ENCODE data around the gene UBTD1.
A peak's percentile ranks its signal among the peaks of the same experiment; 100 is the strongest.

UBTD1 gene

DNA sequence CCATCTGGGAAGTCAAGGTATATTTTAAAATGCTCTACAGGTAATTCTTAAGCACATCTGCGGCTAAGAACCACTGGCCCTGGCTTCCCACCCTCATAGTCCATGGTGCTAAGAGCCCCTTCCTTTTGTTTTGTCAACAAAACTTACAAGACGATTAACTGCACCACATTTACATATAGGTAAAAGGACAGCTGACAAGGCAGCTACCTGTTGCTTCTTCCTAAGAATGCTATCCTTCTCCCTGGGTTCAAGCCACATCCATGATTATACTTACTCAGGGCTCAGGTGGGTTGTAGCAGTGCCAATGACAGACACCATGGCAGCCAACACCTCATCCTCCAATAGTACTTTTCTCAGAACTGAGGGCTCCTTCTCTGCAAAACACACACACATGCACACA, 36.4 kb upstream of the UBTD1 start:
- no peak for ATAC-seq (ENCODE audit: low read depth)
- H3K4me3 ChIP-seq (ENCODE audit: severe bottlenecking), result no peak overlapping the region
- peaks cover 5% of the 10 kb centered on the region for H3K4me1 ChIP-seq (ENCODE audit: insufficient read depth, poor library complexity, severe bottlenecking)
- H3K27ac ChIP-seq (ENCODE audit: poor library complexity, severe bottlenecking), result no peak overlapping the region
- no peaks in the 10 kb centered on the region for H3K27me3 ChIP-seq (ENCODE audit: insufficient read depth, poor library complexity, severe bottlenecking)
- TF ChIP-seq, protein P1, sequence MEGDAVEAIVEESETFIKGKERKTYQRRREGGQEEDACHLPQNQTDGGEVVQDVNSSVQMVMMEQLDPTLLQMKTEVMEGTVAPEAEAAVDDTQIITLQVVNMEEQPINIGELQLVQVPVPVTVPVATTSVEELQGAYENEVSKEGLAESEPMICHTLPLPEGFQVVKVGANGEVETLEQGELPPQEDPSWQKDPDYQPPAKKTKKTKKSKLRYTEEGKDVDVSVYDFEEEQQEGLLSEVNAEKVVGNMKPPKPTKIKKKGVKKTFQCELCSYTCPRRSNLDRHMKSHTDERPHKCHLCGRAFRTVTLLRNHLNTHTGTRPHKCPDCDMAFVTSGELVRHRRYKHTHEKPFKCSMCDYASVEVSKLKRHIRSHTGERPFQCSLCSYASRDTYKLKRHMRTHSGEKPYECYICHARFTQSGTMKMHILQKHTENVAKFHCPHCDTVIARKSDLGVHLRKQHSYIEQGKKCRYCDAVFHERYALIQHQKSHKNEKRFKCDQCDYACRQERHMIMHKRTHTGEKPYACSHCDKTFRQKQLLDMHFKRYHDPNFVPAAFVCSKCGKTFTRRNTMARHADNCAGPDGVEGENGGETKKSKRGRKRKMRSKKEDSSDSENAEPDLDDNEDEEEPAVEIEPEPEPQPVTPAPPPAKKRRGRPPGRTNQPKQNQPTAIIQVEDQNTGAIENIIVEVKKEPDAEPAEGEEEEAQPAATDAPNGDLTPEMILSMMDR (IDR thresholded peaks at IDR 0.05; ENCODE audit: poor library complexity, severe bottlenecking), result no peak
- H3K9me3 ChIP-seq (ENCODE audit: severe bottlenecking), result no peaks in the 10 kb centered on the region
- DNase-seq (ENCODE audit: low spot score), result no peak
- peaks cover 95% of the 10 kb centered on the region for H3K36me3 ChIP-seq (ENCODE audit: low read depth)

DNA sequence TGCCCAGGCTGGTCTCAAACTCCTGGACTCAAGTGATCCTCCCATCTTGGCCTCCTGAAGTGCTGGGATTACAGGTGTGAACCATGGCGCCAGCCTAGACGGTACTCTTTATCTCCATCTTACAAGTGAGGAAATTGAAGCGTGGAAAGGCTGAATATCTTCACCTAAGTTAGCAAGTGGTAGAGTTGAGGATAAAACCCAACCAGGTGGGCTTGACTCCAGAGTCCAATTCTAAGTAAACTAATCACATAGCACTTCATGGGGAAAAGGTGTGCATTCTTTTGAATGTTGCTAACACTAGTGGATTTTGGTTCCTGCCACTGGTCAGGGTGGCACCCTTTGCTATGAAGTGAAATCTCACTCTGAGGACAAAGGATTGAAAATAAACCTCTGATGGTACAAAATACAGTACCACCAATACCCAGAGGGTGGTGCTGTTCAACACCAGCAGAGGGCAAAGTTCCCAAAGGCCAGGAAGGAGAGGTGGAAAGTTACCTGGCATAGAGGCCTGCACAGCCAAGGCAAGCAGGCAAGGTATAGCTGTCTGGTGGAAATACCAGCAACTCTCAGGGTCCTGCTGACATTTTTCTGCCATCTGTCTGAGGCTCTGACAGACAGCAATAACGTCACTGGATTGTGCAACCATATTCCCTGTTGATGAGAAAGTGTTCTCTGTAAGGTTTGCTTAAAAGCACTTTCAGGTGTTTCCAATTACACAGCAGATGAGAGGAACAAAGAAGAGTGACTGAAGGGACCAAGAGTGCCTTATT, 35.2 kb upstream of the UBTD1 start:
- Histone ChIP-seq H3K4me3 (ENCODE audit: severe bottlenecking) (no peak overlapping the region), H3K4me1 (ENCODE audit: insufficient read depth, poor library complexity, severe bottlenecking) (peaks cover 14% of the 10 kb centered on the region), H3K27me3 (ENCODE audit: insufficient read depth, poor library complexity, severe bottlenecking) (no peaks in the 10 kb centered on the region), H3K27ac (ENCODE audit: poor library complexity, severe bottlenecking) (peak overlapping the region; percentile 63), H3K9me3 (ENCODE audit: severe bottlenecking) (no peaks in the 10 kb centered on the region), H3K36me3 (ENCODE audit: low read depth) (peaks cover 96% of the 10 kb centered on the region)
- DNase-seq (ENCODE audit: low spot score) (no peak), ATAC-seq (ENCODE audit: low read depth) (peak; percentile 71)
- TF ChIP-seq, protein P1 (IDR thresholded peaks at IDR 0.05; ENCODE audit: poor library complexity, severe bottlenecking), result peak; percentile 93

DNA sequence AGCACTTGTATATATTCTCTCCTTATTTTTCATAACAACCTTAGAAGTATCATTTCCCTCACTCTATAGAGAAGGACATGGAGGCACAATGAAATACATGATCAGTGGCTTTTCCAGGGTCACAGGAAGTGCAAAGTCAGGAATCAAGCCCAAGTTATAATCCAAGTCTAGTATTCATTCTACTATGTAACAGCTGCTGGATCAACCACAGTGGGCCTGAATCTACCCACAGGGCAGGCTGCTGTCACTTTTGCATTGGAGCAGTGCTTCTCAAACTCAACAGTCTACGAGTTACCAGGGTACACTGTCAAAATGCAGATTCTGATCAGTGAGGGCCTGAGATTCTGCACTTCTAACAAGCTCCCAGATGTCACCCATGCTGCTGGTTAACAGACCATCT, 34.5 kb upstream of the UBTD1 start:
- peaks cover 18% of the 10 kb centered on the region for H3K4me1 ChIP-seq (ENCODE audit: insufficient read depth, poor library complexity, severe bottlenecking)
- DNase-seq (ENCODE audit: low spot score) (no peak), ATAC-seq (ENCODE audit: low read depth) (no peak; the same call in 2 of the 3 replicates)
- no peaks in the 10 kb centered on the region for H3K9me3 ChIP-seq (ENCODE audit: severe bottlenecking)
- no peaks in the 10 kb centered on the region for H3K27me3 ChIP-seq (ENCODE audit: insufficient read depth, poor library complexity, severe bottlenecking)
- TF ChIP-seq, protein P1 (IDR thresholded peaks at IDR 0.05; ENCODE audit: poor library complexity, severe bottlenecking), result no peak
- H3K4me3 ChIP-seq (ENCODE audit: severe bottlenecking), result no peak overlapping the region
- H3K36me3 ChIP-seq (ENCODE audit: low read depth), result peaks cover 96% of the 10 kb centered on the region
- H3K27ac ChIP-seq (ENCODE audit: poor library complexity, severe bottlenecking), result peak overlapping the region; percentile 63

DNA sequence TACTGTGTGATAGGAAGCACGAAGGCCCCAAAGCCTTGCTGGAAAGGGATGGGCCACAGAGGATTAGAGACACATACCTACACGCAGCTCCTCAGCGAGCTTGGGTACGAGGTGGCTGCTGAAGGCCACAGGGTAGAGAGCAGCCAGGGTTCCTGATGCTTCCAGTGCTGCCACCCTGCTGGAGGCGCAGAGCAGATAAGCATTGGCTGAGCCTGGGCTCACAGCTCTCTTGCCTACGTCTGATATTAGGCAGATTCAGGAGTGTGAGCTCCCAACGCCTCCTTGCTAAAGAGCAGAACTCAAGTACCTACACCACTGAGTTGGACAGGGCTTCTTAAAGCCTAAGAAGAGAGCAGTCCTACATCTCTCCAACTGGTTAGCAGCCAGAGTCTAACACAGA, 32.7 kb upstream of the UBTD1 start:
- Histone ChIP-seq H3K4me3 (ENCODE audit: severe bottlenecking) (no peak overlapping the region), H3K9me3 (ENCODE audit: severe bottlenecking) (no peaks in the 10 kb centered on the region), H3K27me3 (ENCODE audit: insufficient read depth, poor library complexity, severe bottlenecking) (no peaks in the 10 kb centered on the region), H3K36me3 (ENCODE audit: low read depth) (peaks cover 96% of the 10 kb centered on the region), H3K27ac (ENCODE audit: poor library complexity, severe bottlenecking) (peak overlapping the region; percentile 63), H3K4me1 (ENCODE audit: insufficient read depth, poor library complexity, severe bottlenecking) (peaks cover 18% of the 10 kb centered on the region)
- TF ChIP-seq, protein P1 (IDR thresholded peaks at IDR 0.05; ENCODE audit: poor library complexity, severe bottlenecking), result no peak
- ATAC-seq (ENCODE audit: low read depth) (no peak), DNase-seq (ENCODE audit: low spot score) (no peak)

DNA sequence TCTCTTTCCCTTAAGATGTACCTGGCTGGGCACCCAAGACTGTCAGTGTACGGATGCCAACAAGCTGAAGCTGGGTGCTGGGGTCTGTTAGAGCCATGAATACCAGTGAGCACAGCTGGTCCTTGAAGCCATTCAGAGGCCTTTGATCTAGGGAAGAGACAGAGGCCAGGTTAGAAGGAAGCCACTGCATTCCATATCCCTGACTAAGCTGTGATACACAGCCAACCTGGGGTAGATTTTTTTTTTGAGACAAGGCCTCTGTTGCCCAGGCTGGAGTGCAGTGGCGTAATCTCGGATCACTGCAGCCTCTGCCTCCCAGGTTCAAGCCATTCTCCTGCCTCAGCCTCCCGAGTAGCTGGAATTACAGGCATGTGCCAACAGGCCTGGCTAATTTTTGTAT, 32.0 kb upstream of the UBTD1 start:
- Histone ChIP-seq H3K36me3 (ENCODE audit: low read depth) (peaks cover 96% of the 10 kb centered on the region), H3K4me1 (ENCODE audit: insufficient read depth, poor library complexity, severe bottlenecking) (peaks cover 18% of the 10 kb centered on the region)

More for the DNA sequence above, 32.0 kb upstream of the UBTD1 start:
- Histone ChIP-seq H3K27me3 (ENCODE audit: insufficient read depth, poor library complexity, severe bottlenecking) (no peaks in the 10 kb centered on the region), H3K9me3 (ENCODE audit: severe bottlenecking) (no peaks in the 10 kb centered on the region), H3K27ac (ENCODE audit: poor library complexity, severe bottlenecking) (peak overlapping the region; percentile 63), H3K4me3 (ENCODE audit: severe bottlenecking) (no peak overlapping the region)
- peak; percentile 65 for ATAC-seq (ENCODE audit: low read depth)
- no peak for DNase-seq (ENCODE audit: low spot score)
- TF ChIP-seq, protein P1 (IDR thresholded peaks at IDR 0.05; ENCODE audit: poor library complexity, severe bottlenecking), result no peak

Measured in RWPE2 (cell line).